Caco-2 (cell line): ENCODE measurements around the gene LRRC45. TPM values are rescaled to one million over a fixed set of nuclear protein-coding genes. Genes with fewer than 3 reads are reported as not detected.

Source experiments
- BruUV-seq: library from RNA; stranded (reverse); fragments of 400-500 nt; replicated peaks from 2 replicates; lab custom pipeline; 2021; lab: Mats Ljungman, UMichigan
- CTCF ChIA-PET: fragments of 300-600 bp; sonication (Branson Sonifier 250); formaldehyde crosslinking; loops from one replicate; lab custom pipeline; 2022; ENCODE audit warnings: antibody characterized with exemption; lab: Charles Lee
- POLR2A ChIA-PET: fragments of 300-600 bp; sonication (Branson Sonifier 250); formaldehyde crosslinking; loops from one replicate; lab custom pipeline; 2022; ENCODE audit warnings: antibody characterized with exemption; lab: Charles Lee
- DNase-seq, 2 experiments: peaks; one replicate each; pipeline versions ENCODE4 v3.0.0 to v3.0.0-alpha.2; 2020 to 2022
- H3K27me3 ChIP-seq: replicated peaks from 2 replicates; pipeline ENCODE4 v1.6.0; 2011; ENCODE audit warnings: low read length; ENCODE audit not compliant: control insufficient read depth, insufficient read depth
- H3K36me3 ChIP-seq: 2 replicates; pipeline ENCODE4 v1.5.1; 2011; ENCODE audit warnings: low read length; ENCODE audit not compliant: control insufficient read depth, insufficient read depth
- H3K4me1 ChIP-seq: fragments of 250-450 bp; sonication (Bioruptor Pico); 2 replicates; pipeline ENCODE4 v1.5.1; 2020; ENCODE audit warnings: mild to moderate bottlenecking
- H3K4me3 ChIP-seq: 2 replicates; pipeline ENCODE4 v1.5.1; 2011; ENCODE audit warnings: low read depth, mild to moderate bottlenecking, control low read depth, low read length
- H3K9me3 ChIP-seq: fragments of 250-450 bp; sonication (Bioruptor Pico); 2 replicates; pipeline ENCODE4 v1.5.1; 2020; ENCODE audit warnings: mild to moderate bottlenecking, moderate library complexity
- H3K27ac Mint-ChIP-seq: one replicate; pipeline ENCODE4 v1.8.0; 2022; ENCODE audit warnings: mixed read lengths; ENCODE audit not compliant: unreplicated experiment
- H3K27me3 Mint-ChIP-seq: one replicate; pipeline ENCODE4 v1.8.0; 2022; ENCODE audit warnings: mixed read lengths; ENCODE audit not compliant: insufficient read depth, unreplicated experiment
- H3K36me3 Mint-ChIP-seq: one replicate; pipeline ENCODE4 v1.8.0; 2022; ENCODE audit warnings: mild to moderate bottlenecking, mixed read lengths; ENCODE audit not compliant: insufficient read depth, unreplicated experiment
- H3K4me1 Mint-ChIP-seq: one replicate; pipeline ENCODE4 v1.8.0; 2022; ENCODE audit warnings: low read depth, mixed read lengths; ENCODE audit not compliant: unreplicated experiment
- H3K4me3 Mint-ChIP-seq: one replicate; pipeline ENCODE4 v1.8.0; 2022; ENCODE audit warnings: mild to moderate bottlenecking, moderate library complexity, mixed read lengths; ENCODE audit not compliant: unreplicated experiment
- H3K9me3 Mint-ChIP-seq: one replicate; pipeline ENCODE4 v1.8.0; 2022; ENCODE audit warnings: mixed read lengths; ENCODE audit not compliant: unreplicated experiment
- CTCF ChIP-seq, 2 experiments: fragments of 200-600 bp in 1 of 2; IDR thresholded peaks; 1 replicate in 1 of 2; 2 replicates in 1 of 2; pipeline versions ENCODE4 v1.5.1 to v1.8.0; 2011 to 2022; ENCODE audit warnings: antibody characterized with exemption in 1 of 2, control low read depth in 1 of 2, inconsistent platforms in 1 of 2, low read depth in 1 of 2, low read length in 1 of 2, mild to moderate bottlenecking in 1 of 2, moderate library complexity in 1 of 2; ENCODE audit not compliant: insufficient read depth in 1 of 2, severe bottlenecking in 1 of 2, unreplicated experiment in 1 of 2
- intact Hi-C: fragments of 100-400 bp; cut with micrococcal nuclease; formaldehyde crosslinking; loops from one replicate; pipeline ENCODE4 v1.10.0; 2022; ENCODE audit not compliant: unreplicated experiment
- total RNA-seq: library from RNA; stranded (reverse); gene quantifications from 2 replicates; pipeline ENCODE4 v1.2.3, GENCODE V29; 2022

The LRRC45 gene
- total RNA-seq, 1 experiment from 2014 or later: 33.2 TPM

GRCh38 chr17:81983011-81983638, 40.0 kb upstream of the LRRC45 start:
- no peaks in the 10 kb centered on the region for H3K27me3 ChIP-seq
- H3K4me1 Mint-ChIP-seq: no peaks in the 10 kb centered on the region
- H3K4me3 ChIP-seq: no peak overlapping the region
- no peak for TF ChIP-seq CTCF (IDR thresholded peaks at IDR 0.05; ENCODE audit: insufficient read depth in 1 of 2, low read depth in 1 of 2, low read length in 1 of 2, severe bottlenecking in 1 of 2, unreplicated experiment in 1 of 2)
- CTCF ChIA-PET: no interaction called here
- H3K36me3 Mint-ChIP-seq: peaks cover 71% of the 10 kb centered on the region
- no TSS peak for BruUV-seq
- intact Hi-C loops: no loop called here
- DNase-seq: no peak
- no peaks in the 10 kb centered on the region for H3K9me3 Mint-ChIP-seq
- POLR2A ChIA-PET: interaction anchor here (0.6 kb wide), 1 partner anchor 20 kb away, joined by 3 read pairs; no protein-coding TSS in a partner anchor
- peaks cover 3% of the 10 kb centered on the region for H3K36me3 ChIP-seq
- H3K27ac Mint-ChIP-seq: no peak overlapping the region
- no peaks in the 10 kb centered on the region for H3K9me3 ChIP-seq
- H3K4me1 ChIP-seq: no peaks in the 10 kb centered on the region
- H3K27me3 Mint-ChIP-seq: no peaks in the 10 kb centered on the region
- H3K4me3 Mint-ChIP-seq: no peak overlapping the region

DNA sequence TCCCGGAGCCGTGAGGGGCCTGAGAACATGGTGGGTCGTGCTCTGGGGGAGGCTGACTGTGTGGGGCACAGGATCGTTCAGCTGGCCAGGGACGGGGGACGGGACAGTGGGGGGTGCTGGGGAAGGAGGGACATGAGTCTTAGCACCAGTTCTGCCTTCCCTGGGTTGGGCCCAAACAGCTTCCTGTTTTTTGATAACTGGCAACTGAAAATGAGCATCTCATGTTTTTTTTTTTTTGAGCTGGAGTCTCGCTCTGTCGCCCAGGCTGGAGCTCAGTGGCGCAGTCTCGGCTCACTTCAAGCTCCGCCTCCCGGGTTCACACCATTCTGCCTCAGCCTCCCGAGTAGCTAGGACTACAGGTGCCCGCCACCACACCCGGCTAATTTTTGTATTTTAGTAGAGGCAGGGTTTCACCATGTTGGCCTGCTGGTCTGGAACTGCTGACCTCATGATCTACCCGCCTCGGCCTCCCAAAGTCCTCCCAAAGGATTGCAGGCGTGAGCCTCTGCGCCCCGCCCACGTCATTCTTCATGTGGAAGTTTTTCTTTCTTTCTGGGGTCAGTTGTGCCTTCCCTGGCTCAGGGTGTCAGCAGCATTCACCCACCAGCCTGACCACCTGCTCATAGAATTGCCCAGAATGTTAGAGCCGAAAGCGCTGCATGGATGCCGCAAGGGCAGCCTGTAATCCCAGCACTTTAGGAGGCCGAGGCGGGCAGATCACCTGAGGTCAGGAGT, 39.3 kb upstream of the LRRC45 start:
- no peaks in the 10 kb centered on the region for H3K27me3 Mint-ChIP-seq
- Histone ChIP-seq H3K4me3 (no peak overlapping the region), H3K4me1 (no peaks in the 10 kb centered on the region), H3K9me3 (no peaks in the 10 kb centered on the region), H3K36me3 (peaks cover 3% of the 10 kb centered on the region), H3K27me3 (no peaks in the 10 kb centered on the region)
- no TSS peak for BruUV-seq
- no peak for TF ChIP-seq CTCF (IDR thresholded peaks at IDR 0.05; ENCODE audit: insufficient read depth in 1 of 2, low read depth in 1 of 2, low read length in 1 of 2, severe bottlenecking in 1 of 2, unreplicated experiment in 1 of 2)
- H3K4me1 Mint-ChIP-seq: no peaks in the 10 kb centered on the region
- H3K27ac Mint-ChIP-seq: no peak overlapping the region
- H3K4me3 Mint-ChIP-seq: no peak overlapping the region
- ChIA-PET POLR2A (interaction anchor here (0.6 kb wide), 1 partner anchor 20 kb away, joined by 3 read pairs; no protein-coding TSS in a partner anchor), CTCF (no interaction called here)
- intact Hi-C loops: no loop called here
- no peak for DNase-seq
- H3K36me3 Mint-ChIP-seq: peaks cover 66% of the 10 kb centered on the region
- H3K9me3 Mint-ChIP-seq: no peaks in the 10 kb centered on the region

GRCh38 chr17:81984773-81985410, 38.2 kb upstream of the LRRC45 start:
- Mint-ChIP-seq H3K27ac (no peak overlapping the region), H3K36me3 (peaks cover 63% of the 10 kb centered on the region), H3K9me3 (no peaks in the 10 kb centered on the region), H3K4me3 (no peak overlapping the region), H3K27me3 (no peaks in the 10 kb centered on the region), H3K4me1 (no peaks in the 10 kb centered on the region)
- intact Hi-C loops: no loop called here
- ChIA-PET CTCF (interaction anchor here (0.6 kb wide), 1 partner anchor 68 kb away, joined by 3 read pairs; no protein-coding TSS in a partner anchor), POLR2A (interaction anchor here (0.6 kb wide), 1 partner anchor 52 kb away, joined by 3 read pairs; the partner anchor contains the start of gene DCXR)
- no peaks in the 10 kb centered on the region for H3K27me3 ChIP-seq
- no peak for DNase-seq
- H3K4me1 ChIP-seq: no peaks in the 10 kb centered on the region
- H3K9me3 ChIP-seq: no peaks in the 10 kb centered on the region
- no peak for TF ChIP-seq CTCF (IDR thresholded peaks at IDR 0.05; ENCODE audit: insufficient read depth in 1 of 2, low read depth in 1 of 2, low read length in 1 of 2, severe bottlenecking in 1 of 2, unreplicated experiment in 1 of 2)
- BruUV-seq: no TSS peak
- H3K4me3 ChIP-seq: no peak overlapping the region
- peaks cover 3% of the 10 kb centered on the region for H3K36me3 ChIP-seq
